PC-9 (cell line): ENCODE data around the gene PACRG. TPM values are rescaled to one million over a fixed set of nuclear protein-coding genes. Genes with fewer than 3 reads are reported as not detected.

Experiments
- BruUV-seq: library from RNA; stranded (reverse); fragments of 400-500 nt; replicated peaks from 2 replicates; lab custom pipeline; 2021; lab: Mats Ljungman, UMichigan
- CTCF ChIA-PET: fragments of 300-600 bp; sonication (Branson Sonifier 250); formaldehyde crosslinking; loops from one replicate; lab custom pipeline; 2022; ENCODE audit warnings: antibody characterized with exemption; lab: Charles Lee
- POLR2A ChIA-PET: fragments of 300-600 bp; sonication (Branson Sonifier 250); formaldehyde crosslinking; loops from one replicate; lab custom pipeline; 2022; ENCODE audit warnings: antibody characterized with exemption; ENCODE audit not compliant: unreplicated experiment; lab: Charles Lee
- DNase-seq, 2 experiments: peaks; one replicate each; pipeline versions ENCODE4 v3.0.0 to v3.0.0-alpha.2; 2015 to 2022; ENCODE audit warnings: mixed read lengths in 1 of 2
- H2AFZ ChIP-seq: fragments of 200-600 bp; sonication (generic); 2 replicates; pipeline ENCODE4 v1.8.1; 2017; ENCODE audit warnings: antibody characterized with exemption
- H3F3A ChIP-seq: fragments of 200-600 bp; sonication (generic); 2 replicates; pipeline ENCODE4 v1.8.1; 2017; ENCODE audit warnings: antibody characterized with exemption, mild to moderate bottlenecking, low read depth; ENCODE audit not compliant: insufficient read depth
- H3K27ac ChIP-seq: fragments of 200-600 bp; sonication (generic); 2 replicates; pipeline ENCODE4 v1.6.1; 2016; ENCODE audit warnings: mixed run types
- H3K27me3 ChIP-seq: fragments of 200-600 bp; sonication (generic); 2 replicates; pipeline ENCODE4 v1.6.1; 2016; ENCODE audit warnings: low read depth, mixed run types; ENCODE audit not compliant: insufficient read depth
- H3K36me3 ChIP-seq: fragments of 200-600 bp; sonication (generic); 2 replicates; pipeline ENCODE4 v1.6.1; 2016; ENCODE audit warnings: low read depth, mixed run types
- H3K4me1 ChIP-seq: fragments of 200-600 bp; sonication (generic); replicated peaks from 2 replicates; pipeline ENCODE4 v1.6.1; 2016; ENCODE audit warnings: mixed run types; ENCODE audit not compliant: insufficient read depth
- H3K4me2 ChIP-seq: fragments of 200-600 bp; sonication (generic); 2 replicates; pipeline ENCODE4 v1.6.1; 2017; ENCODE audit warnings: mixed run types
- H3K4me3 ChIP-seq: fragments of 200-600 bp; sonication (generic); 2 replicates; pipeline ENCODE4 v1.6.1; 2016; ENCODE audit warnings: mixed run types
- H3K79me2 ChIP-seq: fragments of 200-600 bp; sonication (generic); 2 replicates; pipeline ENCODE4 v1.6.1; 2017; ENCODE audit warnings: low read depth, mixed run types
- H3K9me2 ChIP-seq: fragments of 200-600 bp; sonication (generic); 2 replicates; pipeline ENCODE4 v1.8.1; 2017; ENCODE audit warnings: mild to moderate bottlenecking; ENCODE audit not compliant: insufficient read depth
- H3K9me3 ChIP-seq: fragments of 200-600 bp; sonication (generic); 2 replicates; pipeline ENCODE4 v1.8.1; 2016; ENCODE audit warnings: low read depth; ENCODE audit not compliant: insufficient read depth
- H4K20me1 ChIP-seq: fragments of 200-600 bp; sonication (generic); 2 replicates; pipeline ENCODE4 v1.8.1; 2017; ENCODE audit not compliant: insufficient read depth
- EZH2 ChIP-seq: fragments of 200-600 bp; sonication (generic); IDR thresholded peaks from 2 replicates; pipeline ENCODE4 v1.8.0; 2017; ENCODE audit warnings: antibody characterized with exemption, low read depth
- intact Hi-C: fragments of 100-400 bp; cut with micrococcal nuclease; formaldehyde crosslinking; loops from one replicate; pipeline ENCODE4 v1.10.0; 2022; ENCODE audit not compliant: unreplicated experiment
- total RNA-seq: library from RNA; stranded (reverse); gene quantifications from 2 replicates; pipeline ENCODE4 v1.2.3, GENCODE V29; 2021
- TF ChIP-seq, protein P1 (sequence below): fragments of 200-600 bp; sonication (generic); conservative IDR thresholded peaks from 2 replicates; pipeline ENCODE4 v1.6.1; 2017; ENCODE audit warnings: mixed run types, antibody characterized with exemption, mild to moderate bottlenecking, moderate library complexity

The PACRG gene
- total RNA-seq, 1 experiment from 2014 or later: not detected

DNA sequence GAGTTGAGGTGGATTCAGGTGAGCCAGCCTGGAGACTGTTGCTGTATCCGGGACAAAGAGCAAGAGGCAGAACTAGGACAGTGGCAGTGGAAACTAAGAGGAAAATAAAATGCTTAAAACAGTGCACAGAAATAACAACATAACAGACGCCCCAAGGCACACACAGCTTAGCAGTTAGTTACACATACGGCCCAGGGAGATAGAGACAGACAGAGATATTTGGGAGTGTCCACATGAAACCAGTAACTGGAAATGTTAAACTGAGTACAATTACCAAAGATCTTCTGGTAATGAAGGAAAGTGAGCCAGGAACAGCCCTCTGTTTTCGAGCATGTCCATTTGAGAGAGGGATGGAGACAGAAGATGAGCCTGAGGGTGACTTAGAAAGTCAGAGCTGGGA is 449.2 kb downstream of the PACRG start:
- H3F3A ChIP-seq: no peaks in the 10 kb centered on the region
- peaks cover 16% of the 10 kb centered on the region for H3K4me1 ChIP-seq
- no peak overlapping the region for H3K4me2 ChIP-seq
- ChIA-PET POLR2A (no interaction called here), CTCF (no interaction called here)
- TF ChIP-seq, protein P1, sequence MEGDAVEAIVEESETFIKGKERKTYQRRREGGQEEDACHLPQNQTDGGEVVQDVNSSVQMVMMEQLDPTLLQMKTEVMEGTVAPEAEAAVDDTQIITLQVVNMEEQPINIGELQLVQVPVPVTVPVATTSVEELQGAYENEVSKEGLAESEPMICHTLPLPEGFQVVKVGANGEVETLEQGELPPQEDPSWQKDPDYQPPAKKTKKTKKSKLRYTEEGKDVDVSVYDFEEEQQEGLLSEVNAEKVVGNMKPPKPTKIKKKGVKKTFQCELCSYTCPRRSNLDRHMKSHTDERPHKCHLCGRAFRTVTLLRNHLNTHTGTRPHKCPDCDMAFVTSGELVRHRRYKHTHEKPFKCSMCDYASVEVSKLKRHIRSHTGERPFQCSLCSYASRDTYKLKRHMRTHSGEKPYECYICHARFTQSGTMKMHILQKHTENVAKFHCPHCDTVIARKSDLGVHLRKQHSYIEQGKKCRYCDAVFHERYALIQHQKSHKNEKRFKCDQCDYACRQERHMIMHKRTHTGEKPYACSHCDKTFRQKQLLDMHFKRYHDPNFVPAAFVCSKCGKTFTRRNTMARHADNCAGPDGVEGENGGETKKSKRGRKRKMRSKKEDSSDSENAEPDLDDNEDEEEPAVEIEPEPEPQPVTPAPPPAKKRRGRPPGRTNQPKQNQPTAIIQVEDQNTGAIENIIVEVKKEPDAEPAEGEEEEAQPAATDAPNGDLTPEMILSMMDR: no peak
- no peak for TF ChIP-seq EZH2
- no peak overlapping the region for H3K4me3 ChIP-seq
- H4K20me1 ChIP-seq: no peaks in the 10 kb centered on the region
- H3K9me3 ChIP-seq: no peaks in the 10 kb centered on the region
- no peak for DNase-seq
- intact Hi-C loops: loop anchor here (10.0 kb wide), 1 partner anchor 928 kb away; no protein-coding TSS in a partner anchor
- no TSS peak for BruUV-seq
- H3K27ac ChIP-seq: no peak overlapping the region
- no peaks in the 10 kb centered on the region for H3K27me3 ChIP-seq
- no peaks in the 10 kb centered on the region for H3K36me3 ChIP-seq
- H3K9me2 ChIP-seq: 0 out of 2 replicates have a peak, but pooled peaks cover 5% of the 10 kb centered on the region
- H3K79me2 ChIP-seq: no peaks in the 10 kb centered on the region
- no peak overlapping the region for H2AFZ ChIP-seq

DNA sequence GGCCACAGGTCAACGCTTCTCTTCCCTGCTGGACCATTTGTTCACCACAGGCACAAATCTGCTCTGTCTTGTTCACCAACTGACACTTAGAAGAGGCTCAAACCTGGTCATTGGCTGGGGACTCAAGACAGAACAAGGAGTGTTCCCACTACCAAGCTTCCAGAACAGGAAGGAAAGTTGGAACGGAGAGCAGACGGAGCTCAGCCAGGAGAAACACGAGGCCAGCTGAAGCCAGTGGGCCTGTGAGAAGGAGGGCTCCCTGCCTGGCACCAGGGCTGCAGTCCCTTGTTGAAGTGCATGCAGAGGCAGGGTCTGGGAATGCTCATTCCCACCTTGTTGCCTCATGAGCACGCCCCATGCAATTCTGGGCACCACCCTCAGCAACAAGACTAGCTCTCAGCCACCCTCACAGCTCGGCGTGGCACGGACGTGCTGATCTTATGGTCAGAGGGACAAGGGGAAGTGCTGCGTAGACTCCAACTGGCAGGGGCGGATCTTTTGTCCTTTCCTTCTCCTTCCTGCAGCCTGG is 450.2 kb downstream of the PACRG start:
- TF ChIP-seq, protein P1: no peak
- POLR2A ChIA-PET: interaction anchor here (0.5 kb wide), 1 partner anchor 217 kb away, joined by 4 read pairs; no protein-coding TSS in a partner anchor

DNA sequence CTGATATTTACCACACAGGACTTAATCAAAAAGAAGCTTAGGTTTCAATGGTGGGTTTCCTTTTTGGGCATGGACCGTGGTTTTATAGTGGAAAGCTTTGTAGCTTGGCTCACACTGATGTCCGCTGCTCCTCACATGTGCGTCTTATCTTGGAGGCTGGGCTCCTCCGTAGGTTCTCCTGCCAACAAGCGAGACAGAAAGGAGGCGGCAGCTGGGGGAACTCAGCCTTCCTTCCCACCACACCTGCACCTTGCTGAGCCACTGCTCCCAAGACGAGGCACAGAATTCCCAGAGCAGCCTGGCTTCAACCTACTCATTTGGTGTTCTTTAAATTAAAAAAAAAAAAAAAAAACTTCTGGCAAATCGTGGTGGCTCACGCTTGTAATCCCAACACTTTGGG is 451.3 kb downstream of the PACRG start:
- no peak for DNase-seq
- no peak overlapping the region for H3K4me2 ChIP-seq
- H3K27me3 ChIP-seq: no peaks in the 10 kb centered on the region
- ChIA-PET CTCF (no interaction called here), POLR2A (no interaction called here)
- no peaks in the 10 kb centered on the region for H3K9me3 ChIP-seq
- no peaks in the 10 kb centered on the region for H3K79me2 ChIP-seq
- no peak overlapping the region for H2AFZ ChIP-seq
- 0 out of 2 replicates have a peak, but pooled peaks cover 5% of the 10 kb centered on the region for H3K9me2 ChIP-seq
- no peaks in the 10 kb centered on the region for H3F3A ChIP-seq
- H3K4me3 ChIP-seq: no peak overlapping the region
- H3K27ac ChIP-seq: no peak overlapping the region
- no TSS peak for BruUV-seq
- no peaks in the 10 kb centered on the region for H3K36me3 ChIP-seq
- intact Hi-C loops: loop anchor here (10.0 kb wide), 1 partner anchor 926 kb away; no protein-coding TSS in a partner anchor
- peaks cover 16% of the 10 kb centered on the region for H3K4me1 ChIP-seq
- TF ChIP-seq, protein P1: no peak
- no peak for TF ChIP-seq EZH2
- no peaks in the 10 kb centered on the region for H4K20me1 ChIP-seq

More for the DNA sequence above, 450.2 kb downstream of the PACRG start:
- Histone ChIP-seq H3K27ac (no peak overlapping the region), H4K20me1 (no peaks in the 10 kb centered on the region), H3K36me3 (no peaks in the 10 kb centered on the region), H3K4me3 (no peak overlapping the region), H3K9me2 (0 out of 2 replicates have a peak, but pooled peaks cover 5% of the 10 kb centered on the region), H3K9me3 (no peaks in the 10 kb centered on the region), H3K27me3 (no peaks in the 10 kb centered on the region), H3K4me1 (peaks cover 16% of the 10 kb centered on the region), H3F3A (no peaks in the 10 kb centered on the region), H2AFZ (no peak overlapping the region), H3K79me2 (no peaks in the 10 kb centered on the region), H3K4me2 (no peak overlapping the region)
- intact Hi-C loops: loop anchor here (10.0 kb wide), 1 partner anchor 927 kb away; no protein-coding TSS in a partner anchor
- no peak for DNase-seq
- BruUV-seq: no TSS peak
- CTCF ChIA-PET: no interaction called here
